GM12878 (cell line): ENCODE data around the gene HOMER2. TPM values are rescaled to one million over a fixed set of nuclear protein-coding genes. Genes with fewer than 3 reads are reported as not detected.

Source experiments
- BACH1 ChIP-seq: fragments of 450-650 bp; IDR thresholded peaks from 2 replicates; pipeline ENCODE4 v1.6.1; 2017; ENCODE audit warnings: mild to moderate bottlenecking, borderline replicate concordance
- ETV6 ChIP-seq, 2 experiments: fragments of 450-650 bp in 1 of 2; IDR thresholded peaks in 1 of 2; conservative IDR thresholded peaks in 1 of 2; 2 replicates each; pipeline ENCODE4 v1.6.1; 2014; ENCODE audit warnings: antibody characterized with exemption in 1 of 2, borderline replicate concordance in 1 of 2, low read depth in 1 of 2, mild to moderate bottlenecking in 1 of 2, moderate library complexity in 1 of 2
- GATAD2B ChIP-seq: fragments of 450-650 bp; conservative IDR thresholded peaks from 2 replicates; pipeline ENCODE4 v1.6.1; 2017; ENCODE audit warnings: low read depth, mild to moderate bottlenecking, moderate library complexity
- NFYB ChIP-seq: IDR thresholded peaks from 2 replicates; pipeline ENCODE4 v1.6.1; 2011; ENCODE audit warnings: low read depth, mild to moderate bottlenecking, low read length, improper control_type of control experiment, moderate library complexity; ENCODE audit not compliant: insufficient read depth
- NKRF ChIP-seq: fragments of 450-650 bp; conservative IDR thresholded peaks from 2 replicates; pipeline ENCODE4 v1.6.1; 2017; ENCODE audit warnings: mild to moderate bottlenecking, moderate library complexity
- SMAD1 ChIP-seq: fragments of 450-650 bp; IDR thresholded peaks from 2 replicates; pipeline ENCODE4 v1.6.1; 2018; ENCODE audit warnings: mild to moderate bottlenecking, low read depth; ENCODE audit not compliant: partially characterized antibody
- SRF ChIP-seq, 2 experiments: IDR thresholded peaks; 2 replicates each; pipeline ENCODE4 v1.6.1; 2011; ENCODE audit warnings: low read depth in 2 of 2, low read length in 2 of 2, mild to moderate bottlenecking in 1 of 2, moderate library complexity in 1 of 2
- ZBED1 ChIP-seq: IDR thresholded peaks from 2 replicates; pipeline ENCODE4 v1.6.1; 2016; ENCODE audit warnings: borderline replicate concordance
- ZBTB40 ChIP-seq: fragments of 450-650 bp; IDR thresholded peaks from 2 replicates; pipeline ENCODE4 v1.6.1; 2016; ENCODE audit warnings: mild to moderate bottlenecking, moderate library complexity, borderline replicate concordance
- polyA plus RNA-seq, 11 experiments: library from polyadenylated mRNA; depleted of rRNA in 4 of 11; unstranded in 6 of 11; stranded (reverse) in 5 of 11; fragments of >200 nt; fragmentation: Nextera tagmentation in 4 of 11; fragmentation: Illumina TruSeq in 1 of 11; extraction: Ambion mirVana in 4 of 11; extraction: Trizol in 1 of 11; gene quantifications; 1 replicate in 1 of 11; 2 replicates in 10 of 11; pipeline versions ENCODE4 v1.2.1 to v1.2.3, GENCODE V29; 2011 to 2016; ENCODE audit warnings: inconsistent platforms in 2 of 11, missing spikeins in 2 of 11, low read depth in 1 of 11
- total RNA-seq, 4 experiments: library from RNA; depleted of rRNA in 3 of 4; stranded (reverse); fragments of >200 nt in 3 of 4; fragmentation: Illumina TruSeq in 1 of 4; extraction: Trizol in 1 of 4; gene quantifications; 2 replicates each; pipeline versions ENCODE4 v1.2.1 to v1.2.3, GENCODE V29; 2013 to 2021

Gene HOMER2
- total and polyA plus RNA-seq, 10 of the 15 experiments (the other 5 are each of a cell fraction or from before 2014, with no cell fraction given): 0.60 to 5.0 (median 1.8) TPM

DNA sequence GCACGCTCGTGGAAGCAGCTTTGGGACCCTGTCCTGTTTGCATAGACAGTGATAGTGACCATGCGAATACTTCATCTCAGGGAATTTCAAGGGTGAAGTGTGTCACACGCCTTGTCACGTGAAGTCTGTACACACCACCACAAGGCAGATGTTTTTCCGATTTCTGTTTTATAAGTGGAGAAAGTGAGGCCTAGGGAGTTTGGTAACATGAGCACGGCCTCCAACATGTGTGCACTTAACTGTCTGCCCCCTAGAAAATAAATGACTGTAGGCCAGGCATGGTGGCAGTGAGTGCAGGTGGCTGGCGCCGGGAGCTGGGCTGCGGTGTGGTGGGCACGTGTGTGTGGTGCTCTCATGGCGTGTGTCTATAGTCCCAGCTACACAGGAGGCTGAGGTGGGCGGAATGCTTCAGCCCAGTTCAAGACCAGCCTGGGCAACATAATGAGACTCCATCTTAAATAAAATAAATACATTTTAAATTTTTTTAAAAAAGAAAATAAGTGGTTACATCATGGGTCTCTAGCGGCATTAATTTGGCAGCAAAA, 101.1 kb downstream of the HOMER2 start (continued):
- TF ChIP-seq NKRF: no peak
- no peak for TF ChIP-seq GATAD2B
- no peak for TF ChIP-seq ZBTB40
- TF ChIP-seq BACH1: no peak
- no peak for TF ChIP-seq ZBED1
- TF ChIP-seq SRF (IDR thresholded peaks at IDR 0.05; ENCODE audit: low read depth in 2 of 2, low read length in 2 of 2): no peak
- no peak for TF ChIP-seq ETV6 (conservative IDR thresholded peaks at IDR 0.05 in 1 of 2, IDR thresholded peaks at IDR 0.05 in 1 of 2; ENCODE audit: borderline replicate concordance in 1 of 2, low read depth in 1 of 2)
- TF ChIP-seq NFYB: no peak
- no peak for TF ChIP-seq SMAD1
